Activated T-cell treated with anti-CD3 and anti-CD28 coated beads, Interleukin-2, amount 50 U/mL, for 24 hours (primary cell): Measurements from ENCODE around the gene PDLIM7.
"Not testable (repeated sequence)": the region's sequence is repeated elsewhere in the genome, so short reads cannot be mapped to it uniquely, and the experiment has no call there.

Experiments
- DNase-seq: peaks from one replicate; pipeline ENCODE4 v3.0.0-alpha.2; 2020
- H3K27ac Mint-ChIP-seq: 2 replicates; pipeline ENCODE4 v1.8.0; 2020; ENCODE audit warnings: mild to moderate bottlenecking, mixed read lengths
- H3K27me3 Mint-ChIP-seq: 2 replicates; pipeline ENCODE4 v1.8.0; 2020; ENCODE audit warnings: mixed read lengths
- H3K36me3 Mint-ChIP-seq: 2 replicates; pipeline ENCODE4 v1.8.0; 2020; ENCODE audit warnings: low read depth, mixed read lengths
- H3K4me1 Mint-ChIP-seq: 2 replicates; pipeline ENCODE4 v1.8.0; 2020; ENCODE audit warnings: low read depth, mixed read lengths
- H3K4me3 Mint-ChIP-seq: 2 replicates; pipeline ENCODE4 v1.8.0; 2020; ENCODE audit warnings: mild to moderate bottlenecking, moderate library complexity, mixed read lengths
- H3K9me3 Mint-ChIP-seq: 2 replicates; pipeline ENCODE4 v1.8.0; 2020; ENCODE audit warnings: mixed read lengths

Gene PDLIM7

DNA sequence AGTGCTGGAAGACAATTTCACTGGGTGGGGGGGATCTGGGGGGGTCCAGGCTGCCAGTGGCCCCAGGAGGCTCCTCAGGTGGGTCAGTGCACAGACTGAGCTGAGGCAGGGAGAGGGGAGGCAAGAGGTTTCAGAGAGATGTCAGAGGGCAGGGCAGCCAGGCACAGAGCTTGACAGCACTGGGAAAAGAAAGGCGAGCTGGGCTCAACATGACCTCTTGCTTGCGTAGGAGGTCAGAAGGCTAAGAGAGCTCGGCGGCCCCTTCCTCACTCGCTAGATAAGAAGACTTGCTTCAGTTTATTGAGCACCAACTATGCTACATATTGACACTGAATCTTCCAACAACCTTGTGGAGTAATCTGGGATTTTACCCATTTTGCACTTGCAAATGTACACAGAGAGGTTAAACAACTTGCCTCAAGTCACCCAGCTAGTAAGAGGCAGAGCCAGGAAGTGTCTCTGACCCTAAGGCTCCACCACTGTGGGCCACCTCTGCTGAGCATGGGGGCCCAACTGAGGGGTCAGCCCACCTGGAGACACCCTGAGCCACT, 3.5 kb downstream of the PDLIM7 start:
- Mint-ChIP-seq H3K9me3 (no peaks in the 10 kb centered on the region), H3K4me3 (no peak overlapping the region), H3K36me3 (peaks cover 27% of the 10 kb centered on the region), H3K4me1 (peaks cover 47% of the 10 kb centered on the region), H3K27ac (peak overlapping the region; percentile 86), H3K27me3 (peaks cover 10% of the 10 kb centered on the region)
- no peak for DNase-seq

DNA sequence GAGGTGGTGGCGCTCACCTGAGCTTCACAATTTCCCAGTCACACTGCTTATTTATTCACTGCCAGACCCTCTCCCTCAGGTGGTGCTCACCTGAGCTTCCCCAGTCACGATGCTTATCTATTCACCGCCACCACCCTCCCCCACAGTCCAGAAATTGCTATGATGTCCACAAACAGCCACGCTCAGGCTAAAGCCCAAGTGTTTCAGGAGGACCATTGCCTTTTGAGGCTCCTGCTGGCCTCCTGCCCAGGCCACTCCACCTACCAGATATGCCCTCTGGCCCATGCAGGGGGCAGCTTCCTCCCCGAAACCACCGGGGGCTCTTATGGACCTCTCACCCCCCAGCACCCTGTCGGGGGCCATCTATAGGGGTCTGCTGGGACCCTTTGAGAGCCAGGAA, 4.6 kb downstream of the PDLIM7 start:
- Mint-ChIP-seq H3K27ac (peak overlapping the region; percentile 14), H3K4me1 (peaks cover 36% of the 10 kb centered on the region), H3K4me3 (no peak overlapping the region), H3K36me3 (peaks cover 36% of the 10 kb centered on the region), H3K27me3 (peaks cover 2% of the 10 kb centered on the region), H3K9me3 (no peaks in the 10 kb centered on the region)
- DNase-seq, result no peak

DNA sequence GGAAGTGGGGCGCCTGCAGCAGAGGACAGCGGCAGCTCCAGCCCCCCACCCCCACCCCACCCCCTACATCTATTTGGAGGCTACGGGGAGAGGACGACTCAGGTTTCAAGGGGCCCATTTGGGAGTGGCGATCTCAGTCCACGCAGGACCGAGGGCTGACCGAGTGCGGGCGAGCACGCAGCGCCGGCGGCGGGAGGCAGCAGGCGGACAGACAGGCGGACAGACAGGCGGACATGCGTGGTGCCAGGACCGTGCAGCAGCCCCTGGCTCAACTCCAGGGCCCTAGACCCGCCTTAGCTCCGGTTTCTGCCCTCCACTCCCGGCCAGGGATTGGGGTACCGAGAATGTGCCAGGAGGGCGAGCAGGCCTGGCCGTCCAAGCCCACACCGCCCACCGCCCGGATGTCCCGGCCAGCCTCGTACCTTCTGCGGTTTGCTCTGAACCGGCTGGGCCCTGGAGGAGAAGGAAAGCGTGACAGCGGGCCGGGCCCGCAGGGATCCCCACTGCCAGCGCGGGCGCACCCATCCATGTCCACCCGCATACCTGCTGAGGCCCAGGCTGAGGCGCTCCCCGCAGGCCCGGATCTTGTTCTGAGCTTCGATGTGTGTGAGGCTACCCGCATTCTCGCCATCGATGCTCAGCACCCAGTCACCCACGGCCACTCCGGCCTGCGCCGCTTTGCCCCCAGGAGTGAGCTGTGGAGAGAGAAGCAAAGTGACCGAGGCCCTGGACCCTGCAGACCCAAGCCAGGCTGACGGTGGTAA, 5.2 kb downstream of the PDLIM7 start:
- H3K9me3 Mint-ChIP-seq, result no peaks in the 10 kb centered on the region
- H3K4me3 Mint-ChIP-seq, result no peak overlapping the region
- H3K27ac Mint-ChIP-seq, result peak overlapping the region; percentile 14
- H3K4me1 Mint-ChIP-seq, result peaks cover 34% of the 10 kb centered on the region
- H3K36me3 Mint-ChIP-seq, result peaks cover 40% of the 10 kb centered on the region
- H3K27me3 Mint-ChIP-seq, result no peaks in the 10 kb centered on the region
- DNase-seq, result no peak

DNA sequence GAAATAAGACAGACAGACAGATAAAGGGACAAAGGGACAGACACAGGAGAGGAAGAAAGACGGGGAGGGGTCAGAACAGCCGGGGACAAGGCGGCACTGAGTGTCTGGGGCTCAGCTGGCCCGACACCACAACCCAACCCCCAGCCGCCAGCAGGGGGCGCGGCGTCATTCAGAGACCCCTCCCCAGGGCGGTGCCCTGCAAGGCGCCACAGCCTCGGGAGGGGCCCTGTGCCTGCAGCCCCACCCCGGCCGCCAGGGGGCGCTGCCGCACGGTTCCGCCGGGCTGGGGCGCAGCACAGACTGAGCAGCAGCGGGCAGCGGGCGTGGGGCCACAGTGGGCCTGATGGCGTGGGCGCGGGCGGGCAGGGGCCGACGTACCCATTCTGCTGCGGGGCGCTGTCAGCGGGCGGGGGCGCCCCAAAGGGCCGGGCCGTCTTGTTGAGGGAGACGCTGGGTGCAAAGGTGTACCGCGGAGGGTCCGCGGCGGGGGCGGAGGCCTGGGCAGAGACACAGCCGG, 5.9 kb downstream of the PDLIM7 start:
- Mint-ChIP-seq H3K4me3 (no peak overlapping the region), H3K27me3 (no peaks in the 10 kb centered on the region), H3K9me3 (no peaks in the 10 kb centered on the region), H3K4me1 (peaks cover 34% of the 10 kb centered on the region), H3K27ac (no peak overlapping the region), H3K36me3 (peaks cover 42% of the 10 kb centered on the region)
- DNase-seq, result no peak

DNA sequence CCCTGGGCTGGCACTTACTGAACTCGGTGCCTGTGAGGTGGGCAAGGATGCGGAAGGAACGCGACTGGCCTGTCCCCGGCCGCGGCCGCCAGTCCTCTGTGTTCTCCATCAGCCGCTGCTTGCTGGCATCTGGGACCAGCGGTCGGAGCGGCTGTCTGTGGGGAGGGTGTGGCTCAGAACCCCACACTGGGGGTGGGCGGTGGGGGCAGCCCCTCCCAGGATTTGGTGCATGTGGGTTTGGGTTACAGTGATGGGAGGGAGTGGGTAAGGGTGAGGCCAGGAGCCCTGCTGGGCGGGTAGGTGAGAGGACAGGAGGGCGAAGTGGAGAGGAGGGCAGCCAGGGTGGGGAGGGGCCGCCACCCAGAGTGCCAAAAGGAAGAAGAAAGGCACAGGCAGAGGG, 6.4 kb downstream of the PDLIM7 start:
- no peak overlapping the region for H3K4me3 Mint-ChIP-seq
- H3K27ac Mint-ChIP-seq, result no peak overlapping the region
- no peaks in the 10 kb centered on the region for H3K27me3 Mint-ChIP-seq
- H3K4me1 Mint-ChIP-seq, result peaks cover 30% of the 10 kb centered on the region
- no peaks in the 10 kb centered on the region for H3K9me3 Mint-ChIP-seq
- peaks cover 42% of the 10 kb centered on the region for H3K36me3 Mint-ChIP-seq
- no peak for DNase-seq

DNA sequence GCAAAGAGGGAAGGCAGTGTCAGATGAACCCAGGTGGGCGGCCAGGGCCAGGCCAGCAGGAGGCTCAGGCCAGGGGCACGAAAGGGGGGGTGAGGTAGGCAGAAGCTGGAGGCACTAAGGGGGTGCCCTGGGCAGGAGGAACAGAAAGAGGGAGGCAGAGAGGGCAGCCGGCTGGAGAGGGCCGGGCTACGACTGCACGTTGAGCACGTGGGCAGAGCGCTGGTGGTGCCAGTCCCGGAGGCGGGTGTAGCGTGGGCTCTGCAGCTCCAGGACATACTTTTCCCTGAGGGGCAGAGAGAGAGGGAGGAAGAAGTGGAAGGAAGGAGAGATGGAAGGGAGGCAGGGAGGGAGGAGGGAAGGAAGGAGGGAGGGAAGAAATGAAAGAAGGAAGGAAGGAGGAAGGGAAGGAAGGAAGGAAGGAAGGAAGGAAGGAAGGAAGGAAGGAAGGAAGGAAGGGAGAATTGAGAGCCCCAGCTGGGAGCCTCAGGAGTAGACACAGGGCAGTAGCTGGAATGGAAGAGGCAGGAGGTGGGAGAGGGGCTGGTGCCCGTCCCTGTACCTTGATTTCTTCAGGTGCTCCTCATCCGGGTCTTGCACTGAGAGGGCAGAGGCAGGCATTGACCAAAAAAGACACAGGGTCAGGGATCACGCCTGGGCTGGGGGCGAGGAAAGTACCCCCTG, 7.0 kb downstream of the PDLIM7 start:
- H3K27me3 Mint-ChIP-seq, result no peaks in the 10 kb centered on the region
- no peak overlapping the region for H3K4me3 Mint-ChIP-seq
- no peak for DNase-seq
- no peak overlapping the region for H3K27ac Mint-ChIP-seq
- no peaks in the 10 kb centered on the region for H3K9me3 Mint-ChIP-seq
- H3K4me1 Mint-ChIP-seq, result peaks cover 26% of the 10 kb centered on the region
- H3K36me3 Mint-ChIP-seq, result peaks cover 42% of the 10 kb centered on the region

DNA sequence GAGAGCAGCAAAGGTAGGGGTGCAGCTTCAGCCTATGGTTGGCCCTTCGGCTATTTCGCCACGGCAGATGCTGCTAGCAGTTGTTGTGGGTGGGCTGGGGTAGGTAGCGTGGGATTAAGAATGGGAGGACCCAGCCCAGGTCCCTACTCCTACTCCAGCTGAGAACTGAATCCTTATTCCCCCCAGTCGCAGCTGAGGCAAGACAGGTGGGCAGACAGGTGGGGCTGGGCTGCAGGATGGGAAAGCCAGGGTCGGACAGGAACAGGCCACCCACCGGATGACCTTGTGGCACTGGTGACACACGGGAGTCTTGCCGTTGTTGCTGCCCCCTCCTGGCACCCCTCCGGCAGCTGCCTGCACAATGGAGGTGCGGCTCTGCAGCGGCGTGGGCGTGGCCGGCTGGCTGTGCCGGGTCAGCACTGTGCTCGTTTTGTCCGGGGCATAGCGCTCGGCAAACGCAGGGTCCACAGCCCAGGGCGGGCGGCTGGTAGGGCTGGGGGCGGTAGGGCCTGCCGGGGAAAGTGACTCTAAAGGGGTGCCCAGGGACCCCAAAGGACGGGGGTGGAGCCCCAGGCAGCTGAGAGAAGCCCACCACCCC, 8.2 kb downstream of the PDLIM7 start:
- DNase-seq, result no peak
- peaks cover 45% of the 10 kb centered on the region for H3K36me3 Mint-ChIP-seq
- H3K4me3 Mint-ChIP-seq, result no peak overlapping the region
- H3K27me3 Mint-ChIP-seq, result no peaks in the 10 kb centered on the region
- peaks cover 16% of the 10 kb centered on the region for H3K4me1 Mint-ChIP-seq
- H3K27ac Mint-ChIP-seq, result no peak overlapping the region
- no peaks in the 10 kb centered on the region for H3K9me3 Mint-ChIP-seq

DNA sequence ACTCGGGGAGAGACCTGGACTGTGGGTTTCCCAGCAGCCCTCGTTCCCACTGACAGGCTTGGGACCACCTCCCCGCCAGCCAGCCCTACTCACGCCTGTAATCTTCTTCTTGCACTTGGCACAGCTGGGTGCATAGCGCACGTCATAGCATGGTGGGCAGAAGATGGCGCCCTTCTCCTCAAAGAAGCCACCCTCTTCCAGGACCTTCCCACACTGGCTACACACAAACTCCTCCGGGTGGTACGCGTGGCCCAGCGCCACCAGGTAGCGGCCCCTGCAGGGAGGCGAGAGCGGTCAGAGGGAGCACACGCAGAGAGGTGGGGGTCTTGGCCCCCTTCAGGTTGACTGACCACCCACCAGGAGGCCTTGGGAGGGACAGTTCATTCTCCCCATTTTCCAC, 9.4 kb downstream of the PDLIM7 start:
- H3K4me3 Mint-ChIP-seq, result no peak overlapping the region
- H3K4me1 Mint-ChIP-seq, result peaks cover 3% of the 10 kb centered on the region
- H3K36me3 Mint-ChIP-seq, result peaks cover 49% of the 10 kb centered on the region
- no peak overlapping the region for H3K27ac Mint-ChIP-seq
- DNase-seq, result no peak
- no peaks in the 10 kb centered on the region for H3K9me3 Mint-ChIP-seq
- no peaks in the 10 kb centered on the region for H3K27me3 Mint-ChIP-seq

DNA sequence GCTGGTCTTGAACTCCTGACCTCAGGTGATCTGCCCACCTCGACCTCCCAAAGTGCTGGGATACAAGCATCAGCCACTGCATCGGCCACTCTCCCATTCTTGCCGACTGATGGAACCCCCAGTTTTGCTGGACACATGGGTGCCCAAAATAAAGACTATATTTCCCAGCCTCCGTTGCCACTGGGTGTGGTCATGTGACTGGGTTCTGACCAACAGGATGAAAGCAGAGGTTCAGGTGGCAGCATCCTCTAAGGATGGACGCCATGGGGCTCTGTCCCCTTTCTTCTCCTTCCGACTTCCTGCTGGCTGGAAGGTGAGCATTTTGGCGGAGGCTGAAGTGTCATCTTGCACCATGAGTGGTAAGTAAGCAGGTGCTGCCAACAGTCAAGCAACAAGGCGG, 10.3 kb downstream of the PDLIM7 start:
- H3K4me3 Mint-ChIP-seq, result no peak overlapping the region
- no peaks in the 10 kb centered on the region for H3K4me1 Mint-ChIP-seq
- DNase-seq, result no peak
- H3K9me3 Mint-ChIP-seq, result no peaks in the 10 kb centered on the region
- H3K36me3 Mint-ChIP-seq, result peaks cover 44% of the 10 kb centered on the region
- H3K27ac Mint-ChIP-seq, result no peak overlapping the region
- H3K27me3 Mint-ChIP-seq, result no peaks in the 10 kb centered on the region

DNA sequence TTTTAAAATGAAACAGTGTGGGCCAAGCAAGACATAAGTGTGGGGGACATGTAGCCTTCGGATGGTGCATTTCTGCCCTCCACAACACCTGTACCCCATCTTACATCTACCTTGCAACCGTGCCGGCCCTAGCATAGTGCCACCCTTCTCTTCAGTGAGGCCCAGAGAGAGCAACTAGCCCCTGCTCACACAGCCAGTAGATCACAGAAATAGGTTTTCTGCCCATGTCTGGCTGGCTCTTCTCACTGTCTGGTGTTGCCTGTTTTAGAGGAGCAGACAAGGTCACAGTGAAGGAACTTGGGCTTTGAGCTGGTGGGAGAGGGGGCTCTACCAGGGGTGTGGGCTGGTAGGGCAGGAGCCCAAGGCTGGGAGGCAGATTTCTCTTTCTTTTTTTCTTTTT, 11.1 kb downstream of the PDLIM7 start:
- Mint-ChIP-seq H3K4me3 (no peak overlapping the region), H3K36me3 (peaks cover 41% of the 10 kb centered on the region), H3K4me1 (no peaks in the 10 kb centered on the region), H3K27me3 (no peaks in the 10 kb centered on the region), H3K27ac (no peak overlapping the region), H3K9me3 (no peaks in the 10 kb centered on the region)
- DNase-seq, result no peak

DNA sequence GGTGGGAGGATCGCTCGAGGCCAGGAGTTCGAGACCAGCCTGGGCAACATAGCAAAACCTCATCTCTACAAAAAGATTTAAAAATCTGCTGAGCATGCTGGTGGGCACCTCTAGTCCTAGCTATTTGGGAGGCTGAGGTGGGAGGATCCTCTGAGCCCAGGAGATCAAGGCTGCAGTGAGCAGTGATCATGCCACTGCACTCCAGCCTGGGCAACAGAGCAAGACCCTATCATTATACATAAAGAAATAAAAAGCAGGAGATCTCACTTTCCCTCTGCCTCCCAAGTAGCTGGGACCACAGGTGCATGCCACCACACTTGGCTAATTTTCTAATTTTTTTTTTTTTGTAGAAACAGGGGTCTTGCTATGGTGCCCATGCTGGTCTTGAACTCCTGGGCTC, 11.7 kb downstream of the PDLIM7 start:
- peaks cover 38% of the 10 kb centered on the region for H3K36me3 Mint-ChIP-seq
- H3K27me3 Mint-ChIP-seq, H3K9me3 Mint-ChIP-seq, H3K27ac Mint-ChIP-seq, H3K4me3 Mint-ChIP-seq, H3K4me1 Mint-ChIP-seq, DNase-seq: not testable (repeated sequence)

DNA sequence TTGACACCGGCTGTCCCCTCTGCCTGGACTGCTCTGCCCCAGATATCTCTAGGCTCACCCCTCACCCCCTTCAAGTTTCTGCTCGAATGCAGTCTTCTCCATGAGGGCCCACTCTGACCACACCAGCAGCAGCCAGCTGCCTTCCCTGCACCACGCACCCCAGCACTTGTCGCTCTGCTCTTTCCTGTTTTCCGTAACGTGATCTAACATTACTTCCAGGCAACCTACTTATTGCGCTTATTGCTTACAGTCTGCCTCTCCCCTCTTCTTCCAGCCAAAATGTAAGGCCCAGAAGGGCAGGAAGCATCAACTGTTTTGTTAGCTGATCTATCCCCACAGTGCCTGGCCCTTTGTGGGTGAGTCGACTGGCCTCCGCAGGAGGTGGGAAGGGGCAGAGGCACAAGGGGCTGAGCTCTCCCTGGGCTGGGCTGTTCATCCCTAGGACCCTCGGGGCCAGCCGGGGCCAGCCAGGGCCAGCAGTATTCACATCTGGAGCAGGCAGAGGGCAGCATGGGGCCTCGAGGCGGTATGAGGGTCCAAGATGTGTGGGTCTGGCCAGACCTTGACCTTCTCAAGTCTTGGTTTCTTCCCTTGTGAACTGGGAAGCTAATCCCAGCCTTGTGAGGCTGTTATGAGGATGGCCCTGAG, 12.4 kb downstream of the PDLIM7 start:
- Mint-ChIP-seq H3K27ac (no peak overlapping the region), H3K9me3 (no peaks in the 10 kb centered on the region)

DNA sequence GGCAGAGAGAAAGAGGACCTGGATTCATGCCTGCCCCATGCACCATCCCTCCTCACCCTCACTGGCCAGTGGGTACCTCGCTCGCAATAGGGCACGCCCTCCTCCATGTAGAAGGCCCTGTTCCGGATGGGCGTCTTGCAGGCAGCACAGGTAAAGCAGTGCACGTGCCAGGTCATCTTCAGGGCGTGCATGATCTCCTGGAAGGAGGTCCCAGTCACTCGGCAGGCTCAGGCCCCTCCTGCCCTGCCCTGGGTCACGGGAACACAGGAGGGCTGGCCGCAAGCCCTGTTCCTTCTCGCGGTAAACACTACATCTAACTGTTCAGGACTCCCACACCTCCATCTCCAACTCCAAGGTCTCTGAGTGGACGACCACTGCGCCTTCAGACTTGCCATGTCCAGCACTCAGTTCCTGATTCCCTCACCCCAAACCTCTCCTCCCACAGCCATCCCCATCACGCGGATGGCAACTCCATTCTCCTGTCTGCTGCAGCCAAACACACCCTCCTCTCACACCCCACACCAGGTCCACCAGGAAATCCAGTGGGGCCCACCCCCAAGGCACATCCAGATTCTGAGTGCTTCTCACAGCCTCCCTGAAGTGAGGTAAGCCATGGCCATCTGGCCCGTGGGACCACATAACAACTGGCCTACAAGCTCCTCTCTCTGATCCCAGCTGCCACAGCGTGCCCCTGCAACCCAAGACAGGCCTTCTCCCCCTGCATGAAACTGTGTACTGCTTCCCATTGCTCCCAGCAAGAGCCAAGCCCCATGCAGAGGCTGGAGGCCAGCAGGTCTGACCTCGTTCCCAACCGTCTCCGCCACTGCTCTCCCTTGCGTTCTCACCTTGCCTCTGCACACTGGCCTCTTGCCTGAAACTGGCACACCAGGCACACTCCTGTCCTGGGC, 13.2 kb downstream of the PDLIM7 start:
- no peaks in the 10 kb centered on the region for H3K27me3 Mint-ChIP-seq
- H3K4me3 Mint-ChIP-seq, result no peak overlapping the region
- peak overlapping the region; percentile 7 for H3K27ac Mint-ChIP-seq
- no peaks in the 10 kb centered on the region for H3K9me3 Mint-ChIP-seq
- H3K36me3 Mint-ChIP-seq, result peaks cover 29% of the 10 kb centered on the region
- no peak for DNase-seq
- peaks cover 9% of the 10 kb centered on the region for H3K4me1 Mint-ChIP-seq

More for the DNA sequence above, 12.4 kb downstream of the PDLIM7 start:
- Mint-ChIP-seq H3K4me1 (peaks cover 2% of the 10 kb centered on the region), H3K4me3 (no peak overlapping the region), H3K27me3 (no peaks in the 10 kb centered on the region), H3K36me3 (peaks cover 33% of the 10 kb centered on the region)
- no peak for DNase-seq
